Renal cortex interstitium (tissue), 11 donors: ENCODE measurements around the gene VWC2L. TPM values are rescaled to one million over a fixed set of nuclear protein-coding genes. Genes with fewer than 3 reads are reported as not detected.

ENCODE experiments used
- DNase-seq, 11 donors: peaks; one replicate each; pipeline ENCODE4 v3.0.0-alpha.2; 2013; ENCODE audit warnings: low read depth in 9 of 11, low spot score in 4 of 11; ENCODE audit errors: extremely low read depth in 1 of 11
- polyA plus RNA-seq, 3 donors: library from polyadenylated mRNA; unstranded; fragments of 120-200 nt; gene quantifications; one replicate each; pipeline ENCODE4 v1.2.1, GENCODE V29; 2013; ENCODE audit not compliant: insufficient read length in 3 of 3

The VWC2L gene
- polyA plus RNA-seq, 3 donors, result 0.06 to 0.08 (median 0.06) TPM

- no peak for DNase-seq
Observed at GRCh38 chr2:214451516-214452275, 40.8 kb downstream of the VWC2L start.

GRCh38 chr2:214465363-214466146, 54.7 kb downstream of the VWC2L start:
- no peak for DNase-seq

- no peak for DNase-seq
Observed at GRCh38 chr2:214469728-214470127, 58.9 kb downstream of the VWC2L start.

GRCh38 chr2:214471382-214471781, 60.5 kb downstream of the VWC2L start:
- no peak for DNase-seq

- no peak for DNase-seq
Observed at GRCh38 chr2:214471990-214472389, 61.1 kb downstream of the VWC2L start.

DNA sequence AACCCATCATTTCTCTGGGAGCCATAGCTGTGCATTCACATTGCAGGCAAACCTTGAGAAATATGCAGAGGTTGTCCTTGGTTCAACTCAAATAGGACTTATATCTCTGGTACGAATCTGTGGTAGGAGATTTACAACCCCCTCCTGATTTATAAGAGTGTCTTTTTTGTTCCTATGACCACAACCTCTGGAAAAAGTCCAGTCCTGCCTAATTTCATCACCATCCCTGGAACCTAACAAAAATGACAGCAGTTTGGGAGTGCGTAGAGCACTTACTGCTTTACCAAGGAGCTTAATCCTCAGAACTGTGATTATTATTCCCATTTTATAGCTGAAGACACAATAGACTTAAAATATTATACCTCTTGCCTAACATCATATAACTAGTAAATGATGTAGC, 66.5 kb downstream of the VWC2L start:
- no peak for DNase-seq

DNA sequence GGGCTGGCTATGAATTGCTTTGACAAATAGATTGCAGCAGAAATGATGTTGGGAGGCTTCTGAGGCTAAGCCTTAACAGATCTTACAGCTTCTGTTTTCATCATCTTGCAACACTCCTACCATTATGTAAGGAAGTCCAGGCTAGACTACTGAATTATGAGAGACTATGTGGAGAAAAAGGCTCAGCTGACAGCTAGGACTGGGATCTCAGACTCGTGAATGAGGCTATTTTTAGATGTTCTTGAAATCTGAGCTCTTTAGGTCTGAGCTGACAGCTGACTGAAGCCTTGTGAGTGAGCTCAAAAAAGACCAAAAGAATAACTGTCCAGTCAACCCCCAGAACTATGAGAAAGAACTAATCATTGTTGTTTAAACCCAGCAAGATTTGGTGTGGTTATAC, 70.3 kb downstream of the VWC2L start:
- DNase-seq, result peak in 6 of 11 donors; percentile 2 to 26 (median 10)

- no peak for DNase-seq
Observed at GRCh38 chr2:214482728-214483127, 71.9 kb downstream of the VWC2L start.

- DNase-seq, result no peak
Observed at GRCh38 chr2:214484239-214484638, 73.4 kb downstream of the VWC2L start.

DNA sequence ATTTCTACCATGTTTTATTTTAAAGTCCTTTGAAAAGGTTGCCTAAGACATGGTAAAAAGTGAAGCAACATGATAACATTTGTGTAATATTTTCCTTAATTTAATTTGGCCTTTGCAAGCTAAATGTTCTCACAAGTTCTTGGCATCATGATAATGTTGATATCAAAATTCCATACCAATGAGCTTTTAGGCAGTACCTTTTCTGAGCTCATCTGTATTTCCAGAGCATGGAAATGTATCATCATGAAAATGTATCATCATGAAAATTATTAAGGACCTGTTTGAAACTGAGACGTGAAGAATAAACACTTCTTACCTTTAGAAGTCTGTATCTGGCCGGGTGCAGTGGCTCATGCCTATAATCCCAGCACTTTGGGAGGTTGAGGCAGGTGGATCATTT, 73.8 kb downstream of the VWC2L start:
- no peak for DNase-seq

DNA sequence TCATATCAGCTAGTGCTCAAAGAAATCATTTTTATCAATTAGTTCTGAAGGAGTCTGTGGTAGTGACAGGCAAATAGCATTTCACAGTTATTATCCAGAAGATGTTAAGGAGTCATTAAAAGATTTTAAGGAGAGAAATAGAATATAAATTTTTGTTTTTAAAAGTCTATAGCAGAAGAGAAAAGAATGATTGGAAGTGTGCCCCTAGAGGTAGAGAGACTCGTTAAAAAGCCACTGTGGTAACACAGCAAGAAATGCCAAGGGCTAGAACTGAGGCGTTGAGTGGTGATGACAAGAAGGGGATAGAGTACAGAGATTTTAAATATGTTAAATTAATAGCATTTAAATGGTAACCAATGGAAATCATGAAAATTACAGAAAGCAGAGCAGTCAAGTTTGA, 78.3 kb downstream of the VWC2L start:
- no peak for DNase-seq

DNA sequence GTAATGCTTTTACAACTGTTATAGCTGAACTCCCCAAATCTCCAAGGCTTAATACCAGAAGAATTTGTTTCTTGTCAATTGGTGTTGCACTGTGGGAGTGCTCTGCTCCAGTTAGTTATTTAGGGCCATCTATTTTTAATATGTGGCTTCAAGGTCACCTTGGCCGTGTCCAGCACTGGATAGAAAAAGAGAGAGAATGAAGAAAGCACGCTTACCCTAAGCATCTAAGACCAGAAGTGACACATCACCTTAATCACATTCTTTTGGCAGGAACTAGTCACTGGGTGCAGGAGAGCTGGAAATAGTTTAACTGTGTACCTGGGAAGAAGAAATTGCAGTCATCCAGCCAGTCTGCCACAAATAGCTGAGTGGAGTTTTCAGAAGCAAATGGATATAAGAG, 78.8 kb downstream of the VWC2L start:
- no peak for DNase-seq

DNA sequence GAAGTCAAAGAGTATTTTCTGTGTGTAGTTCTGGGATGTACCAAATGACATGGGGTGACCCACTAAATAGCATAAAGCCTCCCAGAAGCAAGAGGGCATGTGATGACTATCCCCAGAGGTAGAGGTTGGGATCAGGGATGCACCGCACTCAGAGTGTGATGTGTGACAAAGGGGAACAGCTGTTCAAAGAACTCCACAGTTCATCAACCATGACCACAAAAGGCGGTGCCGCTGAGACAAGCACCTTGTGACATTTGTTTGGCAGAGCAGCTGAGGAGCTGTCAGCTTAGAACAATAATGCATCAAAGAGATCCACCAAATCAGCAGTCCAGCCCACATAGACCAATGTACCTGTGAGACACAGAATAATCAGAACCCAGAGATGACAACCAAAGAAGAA, 81.3 kb downstream of the VWC2L start:
- no peak for DNase-seq

DNA sequence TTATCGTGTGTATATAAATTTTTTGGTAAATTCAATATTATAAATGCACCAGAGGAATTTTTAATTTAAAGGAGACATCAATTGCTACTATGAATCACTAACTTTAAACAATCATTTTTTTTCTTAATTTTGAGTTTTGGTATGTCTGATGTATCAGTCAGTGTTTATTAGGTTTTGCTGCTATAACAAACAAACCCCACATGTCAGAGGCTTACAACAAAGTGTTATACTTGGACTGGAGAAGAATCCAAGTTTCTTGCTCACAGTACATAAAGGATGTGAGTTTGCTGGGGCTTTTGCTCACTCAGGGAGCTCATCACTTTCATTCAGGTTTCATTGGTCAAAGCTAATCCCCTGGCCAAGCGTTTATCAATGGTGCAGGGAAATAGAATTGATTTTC, 81.8 kb downstream of the VWC2L start:
- DNase-seq, result no peak

DNA sequence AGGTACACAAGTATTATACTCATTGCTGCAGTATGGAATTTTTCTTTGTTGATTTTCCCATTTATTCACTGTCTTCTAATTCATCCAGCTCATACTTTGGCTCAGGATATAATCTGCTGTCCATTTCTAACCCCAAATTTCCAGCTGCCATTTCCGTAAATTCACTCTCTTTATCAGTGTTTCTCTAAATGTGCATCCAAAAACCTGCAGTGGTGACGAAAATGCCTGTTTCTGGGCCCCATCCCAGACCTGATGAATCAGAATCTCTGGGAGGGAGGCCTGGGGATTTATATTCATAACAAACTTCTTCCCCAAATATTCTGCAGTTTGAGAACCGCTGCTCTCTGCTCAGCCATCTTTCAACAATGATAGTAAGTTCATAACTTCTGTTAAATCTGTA, 86.6 kb downstream of the VWC2L start:
- DNase-seq, result no peak

GRCh38 chr2:214503568-214503967, 92.7 kb downstream of the VWC2L start:
- no peak for DNase-seq

GRCh38 chr2:214504599-214505376, 93.9 kb downstream of the VWC2L start:
- no peak for DNase-seq

GRCh38 chr2:214507032-214507431, 96.2 kb downstream of the VWC2L start:
- DNase-seq, result no peak

GRCh38 chr2:214514704-214515103, 103.8 kb downstream of the VWC2L start:
- peak in 2 of 11 donors; percentile 17 to 18 for DNase-seq

- peak in 2 of 11 donors; percentile 5 to 7 for DNase-seq
Observed at GRCh38 chr2:214515111-214515510, 104.3 kb downstream of the VWC2L start.
